ENCODE data around the gene EPB41L5. TPM values are rescaled to one million over a fixed set of nuclear protein-coding genes. Genes with fewer than 3 reads are reported as not detected.
A peak's percentile ranks its signal among the peaks of the same experiment; 100 is the strongest.
"Not testable (repeated sequence)": the region's sequence is repeated elsewhere in the genome, so short reads cannot be mapped to it uniquely, and the experiment has no call there.

The EPB41L5 gene
- total RNA-seq, 6 donors from 2014 or later, result 53.0 to 182 (median 92.3) TPM

DNA sequence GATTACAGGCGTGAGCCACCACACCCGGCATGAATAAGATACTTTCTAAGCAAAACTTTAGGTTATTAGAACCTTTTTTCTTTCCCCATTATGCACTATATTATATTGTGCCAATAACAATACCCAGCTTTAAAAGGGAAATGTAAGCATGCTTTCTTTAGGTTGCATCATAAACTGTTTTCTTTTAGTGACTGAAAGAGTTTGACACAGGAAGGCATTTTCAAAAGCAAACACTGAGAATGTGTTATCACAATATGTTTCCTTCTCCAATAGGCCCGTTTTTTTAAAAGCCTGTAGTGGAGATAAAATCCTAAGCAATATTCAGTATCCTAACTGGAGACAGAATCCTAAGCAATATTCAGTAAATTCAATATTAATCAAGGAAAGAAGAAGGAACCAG is 16.7 kb upstream of the EPB41L5 start:
- Histone ChIP-seq H3K36me3 (no peaks in the 10 kb centered on the region), H3K27me3 (no peaks in the 10 kb centered on the region), H3K4me1 (no peaks in the 10 kb centered on the region), H3K4me3 (no peak overlapping the region), H3K27ac (no peak overlapping the region), H3K9me3 (no peaks in the 10 kb centered on the region)
- TF ChIP-seq EP300 (IDR thresholded peaks at IDR 0.05) (no peak), POLR2AphosphoS5 (IDR thresholded peaks at IDR 0.05) (no peak), POLR2A (IDR thresholded peaks at IDR 0.05) (no peak)
- TF ChIP-seq, protein P1, sequence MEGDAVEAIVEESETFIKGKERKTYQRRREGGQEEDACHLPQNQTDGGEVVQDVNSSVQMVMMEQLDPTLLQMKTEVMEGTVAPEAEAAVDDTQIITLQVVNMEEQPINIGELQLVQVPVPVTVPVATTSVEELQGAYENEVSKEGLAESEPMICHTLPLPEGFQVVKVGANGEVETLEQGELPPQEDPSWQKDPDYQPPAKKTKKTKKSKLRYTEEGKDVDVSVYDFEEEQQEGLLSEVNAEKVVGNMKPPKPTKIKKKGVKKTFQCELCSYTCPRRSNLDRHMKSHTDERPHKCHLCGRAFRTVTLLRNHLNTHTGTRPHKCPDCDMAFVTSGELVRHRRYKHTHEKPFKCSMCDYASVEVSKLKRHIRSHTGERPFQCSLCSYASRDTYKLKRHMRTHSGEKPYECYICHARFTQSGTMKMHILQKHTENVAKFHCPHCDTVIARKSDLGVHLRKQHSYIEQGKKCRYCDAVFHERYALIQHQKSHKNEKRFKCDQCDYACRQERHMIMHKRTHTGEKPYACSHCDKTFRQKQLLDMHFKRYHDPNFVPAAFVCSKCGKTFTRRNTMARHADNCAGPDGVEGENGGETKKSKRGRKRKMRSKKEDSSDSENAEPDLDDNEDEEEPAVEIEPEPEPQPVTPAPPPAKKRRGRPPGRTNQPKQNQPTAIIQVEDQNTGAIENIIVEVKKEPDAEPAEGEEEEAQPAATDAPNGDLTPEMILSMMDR (IDR thresholded peaks at IDR 0.05), result no peak
- 70 to 74% methylated on average over 3 of the region's 3 CpGs for WGBS, 2 donors
- ATAC-seq (ENCODE audit: low FRiP score in 2 of 2), result no peak
- DNase-seq, result no peak

DNA sequence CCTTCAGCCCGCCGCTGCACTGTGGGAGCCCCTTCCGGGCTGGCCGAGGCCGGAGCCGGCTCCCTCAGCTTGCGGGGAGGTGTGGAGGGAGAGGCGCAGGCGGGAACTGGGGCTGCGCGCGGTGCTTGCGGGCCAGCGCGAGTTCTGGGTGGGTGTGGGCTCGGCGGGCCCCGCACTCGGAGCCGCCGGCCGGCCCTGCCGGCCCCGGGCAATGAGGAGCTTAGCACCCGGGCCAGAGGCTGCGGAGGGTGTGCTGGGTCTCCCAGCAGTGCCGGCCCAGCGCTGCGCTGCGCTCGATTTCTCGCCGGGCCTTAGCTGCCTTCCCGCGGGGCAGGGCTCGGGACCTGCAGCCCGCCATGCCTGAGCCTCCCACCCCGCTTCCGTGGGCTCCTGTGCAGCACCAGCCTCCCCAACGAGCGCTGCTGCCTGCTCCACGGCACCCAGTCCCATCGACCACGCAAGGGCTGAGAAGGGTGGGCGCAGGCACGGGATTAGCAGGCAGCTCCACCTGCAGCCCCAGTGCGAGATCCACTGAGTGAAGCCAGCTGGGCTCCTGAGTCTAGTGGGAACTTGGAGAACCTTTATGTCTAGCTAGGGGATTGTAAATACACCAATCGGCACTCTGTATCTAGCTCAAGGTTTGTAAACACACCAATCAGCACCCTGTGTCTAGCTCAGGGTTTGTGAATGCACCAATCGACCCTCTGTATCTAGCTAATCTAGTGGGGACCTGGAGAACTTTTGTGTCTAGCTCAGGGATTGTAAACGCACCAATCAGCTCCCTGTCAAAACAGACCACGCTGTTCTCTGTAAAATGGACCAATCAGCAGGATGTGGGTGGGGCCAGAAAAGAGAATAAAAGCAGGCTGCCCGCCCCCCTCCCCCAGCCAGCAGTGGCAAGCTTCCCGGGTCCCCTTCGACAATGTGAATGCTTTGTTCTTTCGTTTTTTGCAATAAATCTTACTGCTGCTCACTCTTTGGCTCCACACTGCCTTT is 15.7 kb upstream of the EPB41L5 start:
- H3K4me1 ChIP-seq; H3K4me3 ChIP-seq; H3K27me3 ChIP-seq; H3K27ac ChIP-seq; H3K36me3 ChIP-seq; H3K9me3 ChIP-seq; ATAC-seq (ENCODE audit: low FRiP score in 2 of 2): not testable (repeated sequence)
- peak in 1 of 2 donors; percentile 74 for DNase-seq
- 89 to 93% methylated on average over 34 to 44 of the region's 55 CpGs for WGBS, 2 donors

DNA sequence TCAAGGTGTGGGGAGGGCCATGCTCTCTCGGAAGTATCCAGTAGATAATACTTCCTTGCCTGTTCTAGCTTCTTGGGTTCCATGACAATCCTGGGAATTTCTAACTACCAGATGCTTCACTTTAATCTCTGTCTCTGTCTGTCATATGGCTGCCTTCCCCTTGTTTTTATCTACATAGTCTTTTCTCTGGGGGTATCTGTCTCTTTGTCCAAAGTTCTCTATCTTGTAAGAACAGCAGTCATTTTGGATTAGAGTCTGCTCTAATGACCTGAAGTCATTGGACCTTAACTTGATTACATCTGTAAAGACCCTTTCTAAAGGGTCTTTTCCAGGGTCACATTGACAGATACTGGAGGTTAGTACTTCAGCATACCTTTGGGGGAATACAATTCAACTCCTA is 11.4 kb upstream of the EPB41L5 start:
- no peak overlapping the region for H3K27ac ChIP-seq
- H3K4me1 ChIP-seq, result no peaks in the 10 kb centered on the region
- no peaks in the 10 kb centered on the region for H3K36me3 ChIP-seq
- H3K9me3 ChIP-seq, result no peaks in the 10 kb centered on the region
- DNase-seq (no peak), ATAC-seq (ENCODE audit: low FRiP score in 2 of 2) (no peak)
- WGBS, 2 donors, result 85 to 86% methylated on average over 1 of the region's 1 CpG
- TF ChIP-seq POLR2AphosphoS5 (IDR thresholded peaks at IDR 0.05), result no peak
- TF ChIP-seq, protein P1 (IDR thresholded peaks at IDR 0.05), result no peak
- no peak overlapping the region for H3K4me3 ChIP-seq
- H3K27me3 ChIP-seq, result no peaks in the 10 kb centered on the region

DNA sequence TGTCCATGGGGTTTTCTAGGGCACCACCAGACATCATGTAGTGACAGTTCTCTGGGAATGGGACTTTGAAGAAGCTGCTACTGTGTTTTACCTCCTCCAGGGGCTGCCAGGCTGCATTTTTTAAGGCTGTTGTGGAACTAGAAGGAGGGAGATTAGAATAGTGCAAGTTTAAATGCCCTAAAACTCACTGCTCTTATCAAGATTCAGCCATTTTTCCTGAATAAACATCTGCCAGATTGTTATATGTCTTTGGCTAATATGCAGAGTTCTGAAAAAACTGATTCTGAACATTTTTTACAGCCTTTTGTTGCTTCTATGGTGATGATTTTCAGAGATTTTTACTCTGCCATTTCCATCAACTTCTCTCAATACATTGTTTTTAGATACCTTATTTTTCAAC is 8.6 kb upstream of the EPB41L5 start:
- Histone ChIP-seq H3K27me3 (no peaks in the 10 kb centered on the region), H3K27ac (no peak overlapping the region), H3K36me3 (no peaks in the 10 kb centered on the region), H3K4me3 (no peak overlapping the region), H3K4me1 (no peaks in the 10 kb centered on the region), H3K9me3 (no peaks in the 10 kb centered on the region)
- no peak for ATAC-seq (ENCODE audit: low FRiP score in 2 of 2)
- DNase-seq, result no peak
- TF ChIP-seq EP300 (IDR thresholded peaks at IDR 0.05), result no peak
- no peak for TF ChIP-seq POLR2A (IDR thresholded peaks at IDR 0.05)
- TF ChIP-seq, protein P1 (IDR thresholded peaks at IDR 0.05), result no peak
- TF ChIP-seq POLR2AphosphoS5 (IDR thresholded peaks at IDR 0.05), result no peak

DNA sequence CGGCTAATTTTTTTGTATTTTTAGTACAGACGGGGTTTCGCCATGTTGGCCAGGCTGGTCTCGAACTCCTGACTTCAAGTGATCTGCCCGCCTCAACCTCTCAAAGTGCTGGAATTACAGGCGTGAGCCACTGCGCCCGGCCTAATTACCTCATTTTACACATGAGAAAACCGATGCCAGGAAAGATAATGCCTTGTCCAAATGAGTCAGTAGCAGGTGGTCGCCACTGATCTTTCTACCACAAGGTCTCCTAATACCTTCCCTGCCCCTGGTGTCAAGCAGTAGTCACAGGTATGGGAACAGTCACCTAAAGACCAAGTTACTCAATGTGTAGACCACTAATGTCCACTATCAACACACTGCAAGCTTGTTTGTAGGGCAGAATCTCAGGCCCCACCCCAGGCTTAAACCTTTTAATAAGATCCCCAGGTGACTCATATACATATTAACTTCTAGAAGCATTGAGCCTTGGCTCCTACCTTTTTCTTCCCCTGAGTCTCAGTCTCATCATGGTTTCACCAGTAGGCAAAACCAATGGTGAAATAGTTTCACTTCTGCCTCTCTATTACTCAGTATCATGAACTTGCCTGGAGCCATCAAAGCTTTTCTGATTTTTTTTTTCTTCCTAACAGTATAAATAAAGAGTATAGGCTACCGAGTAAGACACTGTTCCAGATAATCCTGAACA is 6.9 kb upstream of the EPB41L5 start:
- TF ChIP-seq POLR2A (IDR thresholded peaks at IDR 0.05), result no peak
- TF ChIP-seq EP300 (IDR thresholded peaks at IDR 0.05), result no peak
- Histone ChIP-seq H3K4me1 (no peaks in the 10 kb centered on the region), H3K9me3 (no peaks in the 10 kb centered on the region), H3K4me3 (no peak overlapping the region), H3K27me3 (no peaks in the 10 kb centered on the region), H3K36me3 (no peaks in the 10 kb centered on the region), H3K27ac (no peak overlapping the region)
- WGBS, 2 donors, result 92 to 96% methylated on average over 11 of the region's 11 CpGs
- ATAC-seq (ENCODE audit: low FRiP score in 2 of 2) (no peak), DNase-seq (no peak)

All from upper lobe of left lung (tissue), 6 donors.